CD4-positive, CD25-positive, alpha-beta regulatory T cell (primary cell): ENCODE results near the gene DAGLA. TPM values are rescaled to one million over a fixed set of nuclear protein-coding genes. Genes with fewer than 3 reads are reported as not detected.
"Not testable (repeated sequence)": the region's sequence is repeated elsewhere in the genome, so short reads cannot be mapped to it uniquely, and the experiment has no call there.

Source experiments
- ATAC-seq, 2 donors: fragments of 150-1000 bp; cut with Tn5 transposase; one replicate each; pipeline ENCODE4 v1.10.0; 2021; ENCODE audit warnings: low read depth in 2 of 2, moderate number of reproducible peaks in 2 of 2, moderate library complexity in 1 of 2
- DNase-seq, 3 donors: peaks; one replicate each; pipeline versions ENCODE4 v3.0.0 to v3.0.0-alpha.2; 2012 to 2022; ENCODE audit warnings: mixed read lengths in 1 of 3
- H3K27ac ChIP-seq: one replicate; pipeline ENCODE4 v1.7.0; 2013; ENCODE audit warnings: mild to moderate bottlenecking, low read length; ENCODE audit not compliant: insufficient read depth, poor library complexity, severe bottlenecking
- H3K27me3 ChIP-seq: one replicate; pipeline ENCODE4 v1.7.0; 2013; ENCODE audit warnings: low read length; ENCODE audit not compliant: control insufficient read depth, insufficient read depth
- H3K36me3 ChIP-seq: one replicate; pipeline ENCODE4 v1.7.0; 2013; ENCODE audit warnings: mild to moderate bottlenecking, low read length, moderate library complexity; ENCODE audit not compliant: control insufficient read depth, insufficient read depth
- H3K4me1 ChIP-seq: 2 replicates; pipeline ENCODE4 v1.7.0; 2013; ENCODE audit warnings: mild to moderate bottlenecking, low read length; ENCODE audit not compliant: insufficient read depth, control insufficient read depth, poor library complexity, severe bottlenecking
- H3K4me3 ChIP-seq: one replicate; pipeline ENCODE4 v1.7.0; 2013; ENCODE audit warnings: low read depth, mild to moderate bottlenecking, low read length, moderate library complexity
- H3K9me3 ChIP-seq, 2 experiments: 1 replicate in 1 of 2; 2 replicates in 1 of 2; pipeline ENCODE4 v1.7.0; 2013; ENCODE audit warnings: low read length in 2 of 2, mild to moderate bottlenecking in 1 of 2, moderate library complexity in 1 of 2; ENCODE audit not compliant: control insufficient read depth in 2 of 2
- H3K27ac Mint-ChIP-seq, 3 donors: one replicate each; pipeline ENCODE4 v1.8.0; 2020 to 2022; ENCODE audit warnings: mild to moderate bottlenecking in 3 of 3, mixed read lengths in 3 of 3, moderate library complexity in 2 of 3
- H3K27me3 Mint-ChIP-seq: one replicate; pipeline ENCODE4 v1.8.0; 2022; ENCODE audit warnings: mild to moderate bottlenecking, mixed read lengths
- H3K36me3 Mint-ChIP-seq: one replicate; pipeline ENCODE4 v1.8.0; 2020; ENCODE audit warnings: mixed read lengths
- H3K4me1 Mint-ChIP-seq, 4 donors: one replicate each; pipeline ENCODE4 v1.8.0; 2020 to 2022; ENCODE audit warnings: mixed read lengths in 4 of 4, mild to moderate bottlenecking in 1 of 4
- H3K4me3 Mint-ChIP-seq, 4 donors: one replicate each; pipeline ENCODE4 v1.8.0; 2020 to 2022; ENCODE audit warnings: mild to moderate bottlenecking in 4 of 4, mixed read lengths in 4 of 4, moderate library complexity in 3 of 4
- H3K9me3 Mint-ChIP-seq, 7 donors: one replicate each; pipeline ENCODE4 v1.8.0; 2020 to 2022; ENCODE audit warnings: mixed read lengths in 7 of 7, mild to moderate bottlenecking in 3 of 7, moderate library complexity in 2 of 7
- polyA plus RNA-seq, 4 donors: library from polyadenylated mRNA; unstranded; fragments of 300-500 nt; fragmentation: Illumina TruSeq; gene quantifications; one replicate each; pipeline ENCODE4 v1.2.3, GENCODE V29; 2021
- total RNA-seq: library from RNA; stranded (reverse); gene quantifications from one replicate; pipeline ENCODE4 v1.2.3, GENCODE V29; 2022

The DAGLA gene
- total and polyA plus RNA-seq, 5 donors from 2014 or later: 0.08 to 0.94 (median 0.10) TPM; not detected in 2

DNA sequence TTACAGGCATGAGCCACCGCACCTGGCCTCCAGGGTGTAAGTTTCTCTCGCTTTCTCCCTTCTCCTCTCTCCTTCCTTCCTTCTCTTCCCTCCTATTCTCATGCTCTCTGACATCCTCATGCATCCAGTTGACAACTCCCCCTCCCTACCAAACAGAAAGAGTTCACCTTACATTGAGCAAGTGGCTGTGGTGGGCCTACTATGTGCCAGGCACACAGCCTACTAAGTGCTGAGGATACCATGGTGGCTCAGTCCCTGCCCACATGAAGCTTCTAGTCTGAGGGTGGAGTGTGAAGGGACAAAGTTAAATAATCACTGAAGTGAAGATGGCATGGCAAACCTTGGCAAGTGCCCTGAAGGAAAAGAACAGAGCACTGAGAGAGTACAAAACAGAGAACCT is 9.6 kb upstream of the DAGLA start:
- Mint-ChIP-seq H3K4me1 (no peaks in the 10 kb centered on the region), H3K27ac (no peak overlapping the region), H3K27me3 (peaks cover 24% of the 10 kb centered on the region), H3K9me3 (peaks cover 0 to 5% (median 0%) of the 10 kb centered on the region in 7 donors), H3K36me3 (no peaks in the 10 kb centered on the region), H3K4me3 (no peak overlapping the region)
- no peak overlapping the region for H3K27ac ChIP-seq
- H3K36me3 ChIP-seq: no peaks in the 10 kb centered on the region
- H3K4me1 ChIP-seq: no peaks in the 10 kb centered on the region
- no peak overlapping the region for H3K4me3 ChIP-seq
- no peaks in the 10 kb centered on the region for H3K9me3 ChIP-seq
- DNase-seq (no peak), ATAC-seq (no peak)
- H3K27me3 ChIP-seq: no peaks in the 10 kb centered on the region

DNA sequence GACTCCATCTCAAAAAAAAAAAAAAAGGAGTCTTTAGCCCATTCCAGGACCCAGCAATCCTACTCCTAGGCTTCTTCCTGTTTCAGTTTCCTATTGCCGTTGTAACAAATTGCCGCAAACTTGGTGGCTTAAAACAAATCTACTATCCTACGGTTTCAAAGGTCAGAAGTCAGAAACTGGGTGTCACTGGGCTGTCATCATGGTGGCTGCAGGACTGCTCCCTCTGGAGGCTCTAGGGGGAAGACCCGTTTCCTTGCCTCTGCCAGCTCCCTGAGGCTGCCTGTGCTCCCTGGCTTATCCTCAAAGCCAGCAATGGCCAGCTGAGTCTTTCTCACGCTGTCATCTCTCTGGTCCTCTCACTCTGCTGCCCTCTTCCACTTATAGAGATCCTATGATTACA is 8.7 kb upstream of the DAGLA start:
- no peak overlapping the region for H3K27ac ChIP-seq
- peaks cover 0 to 5% (median 0%) of the 10 kb centered on the region in 7 donors for H3K9me3 Mint-ChIP-seq
- H3K36me3 Mint-ChIP-seq: no peaks in the 10 kb centered on the region
- H3K4me3 Mint-ChIP-seq: no peak overlapping the region
- no peak overlapping the region for H3K27ac Mint-ChIP-seq
- H3K27me3 Mint-ChIP-seq: peaks cover 24% of the 10 kb centered on the region
- H3K27me3 ChIP-seq: no peaks in the 10 kb centered on the region
- no peak overlapping the region for H3K4me3 ChIP-seq
- ATAC-seq (no peak), DNase-seq (no peak)
- H3K36me3 ChIP-seq: no peaks in the 10 kb centered on the region
- no peaks in the 10 kb centered on the region for H3K4me1 Mint-ChIP-seq
- no peaks in the 10 kb centered on the region for H3K9me3 ChIP-seq
- H3K4me1 ChIP-seq: no peaks in the 10 kb centered on the region

DNA sequence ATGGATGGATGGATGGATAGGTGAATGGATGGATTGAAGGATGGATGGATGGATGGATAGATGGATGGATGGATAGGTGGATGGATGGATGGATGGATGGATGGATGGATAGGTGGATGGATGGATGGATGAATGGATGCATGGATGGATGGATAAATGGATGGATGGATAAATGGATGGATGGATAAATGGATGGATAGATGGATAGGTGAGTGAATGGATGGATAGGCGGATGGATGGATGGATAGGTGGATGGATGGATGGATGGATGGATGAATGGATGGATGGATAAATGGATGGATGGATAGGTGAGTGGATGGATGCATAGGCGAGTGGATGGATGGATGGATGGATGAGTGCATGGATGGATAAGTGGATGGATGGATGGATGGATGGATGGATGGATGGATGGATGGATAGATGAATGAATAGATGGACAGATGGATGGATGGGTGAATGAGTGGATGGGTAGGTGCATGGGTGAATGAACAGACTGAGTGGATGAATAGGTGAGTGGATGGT is 6.2 kb upstream of the DAGLA start:
- Mint-ChIP-seq H3K27ac (peak overlapping the region in 1 of 3 donors; percentile 21), H3K27me3 (peaks cover 26% of the 10 kb centered on the region)
- H3K4me1 ChIP-seq, H3K36me3 Mint-ChIP-seq, H3K9me3 Mint-ChIP-seq, H3K27me3 ChIP-seq, H3K4me3 ChIP-seq, ATAC-seq, H3K36me3 ChIP-seq, H3K9me3 ChIP-seq, H3K4me3 Mint-ChIP-seq, DNase-seq, H3K27ac ChIP-seq, H3K4me1 Mint-ChIP-seq: not testable (repeated sequence)

DNA sequence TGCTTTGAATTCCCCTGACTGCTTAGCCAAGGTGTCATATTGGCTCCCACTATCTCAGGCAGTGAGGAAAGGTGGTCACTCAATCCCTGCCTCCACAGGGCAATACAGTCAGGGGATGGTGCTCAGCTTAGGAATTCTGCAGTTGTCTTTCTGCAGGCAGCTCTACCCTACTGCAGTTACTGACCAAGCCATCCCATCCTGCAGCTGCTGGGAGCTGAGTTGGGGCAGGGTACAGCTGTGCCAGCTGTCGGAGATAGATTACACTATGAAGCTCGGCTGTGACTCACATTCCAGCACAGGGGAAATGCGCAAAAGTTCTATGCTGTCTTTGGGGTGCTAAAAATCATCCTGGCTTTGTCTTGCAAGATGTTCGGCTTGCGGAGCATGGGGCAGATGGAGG is 4.4 kb upstream of the DAGLA start:
- peaks cover 4% of the 10 kb centered on the region for H3K4me1 ChIP-seq
- no peak overlapping the region for H3K27ac ChIP-seq
- no peak for ATAC-seq
- Mint-ChIP-seq H3K27ac (no peak overlapping the region), H3K36me3 (no peaks in the 10 kb centered on the region), H3K4me3 (no peak overlapping the region), H3K9me3 (peaks cover 0 to 5% (median 0%) of the 10 kb centered on the region in 7 donors), H3K4me1 (peaks cover 0 to 5% (median 1%) of the 10 kb centered on the region in 4 donors), H3K27me3 (peaks cover 30% of the 10 kb centered on the region)
- H3K9me3 ChIP-seq: no peaks in the 10 kb centered on the region
- H3K36me3 ChIP-seq: no peaks in the 10 kb centered on the region
- no peaks in the 10 kb centered on the region for H3K27me3 ChIP-seq
- no peak overlapping the region for H3K4me3 ChIP-seq
- DNase-seq: no peak

DNA sequence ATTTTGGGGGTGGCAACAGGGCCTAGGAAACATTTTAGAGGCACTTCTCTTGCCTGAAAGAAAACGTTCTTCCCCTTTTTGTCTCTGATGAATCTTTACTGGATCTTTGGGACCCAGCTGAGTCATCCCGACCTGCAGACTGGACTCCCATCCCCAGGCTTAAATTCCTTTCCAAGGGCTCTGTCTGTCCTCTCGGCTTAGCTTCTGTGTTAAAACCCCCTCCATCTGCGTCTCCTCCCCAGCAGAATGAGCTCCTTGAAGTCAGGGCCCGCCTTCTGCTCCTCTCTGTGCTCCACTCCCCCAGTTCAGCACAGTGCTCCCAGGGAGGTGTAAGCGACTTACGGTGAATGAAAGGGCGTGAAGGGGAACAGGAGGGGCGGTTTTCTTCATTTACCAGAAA is 895 bp upstream of the DAGLA start:
- Mint-ChIP-seq H3K36me3 (no peaks in the 10 kb centered on the region), H3K27ac (peak overlapping the region in 1 of 3 donors; percentile 43), H3K4me1 (peaks cover 0 to 7% (median 4%) of the 10 kb centered on the region in 4 donors), H3K4me3 (peak overlapping the region in 3 of 4 donors; percentile 57 to 83 (median 76)), H3K27me3 (peaks cover 26% of the 10 kb centered on the region), H3K9me3 (peaks cover 0 to 5% (median 0%) of the 10 kb centered on the region in 7 donors)
- Histone ChIP-seq H3K27me3 (peaks cover 2% of the 10 kb centered on the region), H3K9me3 (no peaks in the 10 kb centered on the region), H3K4me1 (peaks cover 13% of the 10 kb centered on the region), H3K27ac (no peak overlapping the region), H3K36me3 (no peaks in the 10 kb centered on the region), H3K4me3 (no peak overlapping the region)
- DNase-seq: no peak
- no peak for ATAC-seq

DNA sequence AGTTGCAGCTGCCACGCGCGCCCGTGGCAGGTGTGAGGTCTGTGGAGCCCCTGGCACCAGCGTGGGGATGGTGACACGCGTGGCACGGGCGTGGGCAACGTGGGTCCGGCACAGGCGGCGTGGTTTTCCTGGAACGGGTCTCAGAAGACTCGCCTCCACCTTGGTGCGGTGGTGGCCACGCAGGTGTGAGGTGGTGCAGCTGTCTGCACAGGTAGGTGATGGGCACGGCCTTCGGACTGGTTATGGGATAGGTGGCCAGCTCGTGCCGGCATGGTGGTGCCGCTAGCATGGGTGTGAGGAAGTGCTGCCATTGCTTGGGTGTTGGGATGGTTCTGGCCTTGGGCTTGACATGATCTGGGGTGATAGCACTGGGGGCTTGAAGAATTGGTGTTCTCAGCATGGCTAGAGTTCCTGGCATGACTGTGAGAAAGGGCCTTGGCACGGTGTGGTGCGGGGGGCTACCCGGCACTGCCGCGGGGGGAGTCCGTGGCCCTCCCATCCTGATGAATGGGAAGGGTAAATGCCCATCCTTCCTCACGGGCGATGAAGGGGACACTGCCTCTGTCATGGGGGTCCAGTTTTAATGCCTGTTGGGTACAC is 531 bp downstream of the DAGLA start:
- H3K4me3 ChIP-seq: no peak overlapping the region
- H3K27ac ChIP-seq: no peak overlapping the region
- Mint-ChIP-seq H3K36me3 (no peaks in the 10 kb centered on the region), H3K4me1 (peaks cover 0 to 15% (median 4%) of the 10 kb centered on the region in 4 donors), H3K27ac (no peak overlapping the region), H3K4me3 (peak overlapping the region in 2 of 4 donors; percentile 58 to 59), H3K9me3 (peaks cover 0 to 2% (median 0%) of the 10 kb centered on the region in 7 donors), H3K27me3 (peaks cover 28% of the 10 kb centered on the region)
- peaks cover 2% of the 10 kb centered on the region for H3K27me3 ChIP-seq
- ATAC-seq: no peak
- H3K36me3 ChIP-seq: no peaks in the 10 kb centered on the region
- no peaks in the 10 kb centered on the region for H3K9me3 ChIP-seq
- no peak for DNase-seq
- peaks cover 25% of the 10 kb centered on the region for H3K4me1 ChIP-seq

DNA sequence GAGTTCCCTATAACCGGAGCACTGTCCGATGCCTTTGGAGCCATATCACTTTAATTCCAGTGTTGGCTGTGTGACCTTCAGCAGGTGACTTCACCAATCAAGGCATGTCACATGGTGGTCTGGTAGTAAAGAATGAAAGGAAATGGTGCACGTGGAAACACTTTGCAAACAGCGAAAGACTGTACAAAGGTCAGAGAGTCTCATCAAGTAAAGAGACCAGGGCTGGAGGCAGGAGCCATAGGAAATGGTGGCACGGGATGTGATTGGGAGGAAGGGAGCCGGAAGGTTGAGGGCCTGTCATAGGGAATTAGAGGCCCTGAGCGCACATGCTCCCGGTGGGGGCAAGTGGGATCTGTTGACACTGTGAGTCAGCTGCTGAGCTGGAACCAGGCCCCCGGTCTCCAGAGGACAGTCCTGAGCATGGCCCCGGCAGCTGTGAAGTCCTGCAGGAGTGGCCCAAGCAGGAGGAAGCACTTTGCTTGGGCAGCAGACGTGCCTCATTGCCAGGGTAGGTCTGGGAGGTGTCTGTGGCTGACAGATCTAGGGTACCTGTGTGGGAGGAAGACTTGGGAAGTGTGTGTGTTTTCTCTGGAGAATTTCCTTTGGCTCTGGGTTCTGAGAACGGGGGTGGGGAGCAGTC is 2.0 kb downstream of the DAGLA start:
- Histone ChIP-seq H3K27me3 (peaks cover 2% of the 10 kb centered on the region), H3K4me3 (no peak overlapping the region), H3K27ac (no peak overlapping the region), H3K9me3 (no peaks in the 10 kb centered on the region), H3K4me1 (peaks cover 28% of the 10 kb centered on the region), H3K36me3 (no peaks in the 10 kb centered on the region)
- H3K27me3 Mint-ChIP-seq: peaks cover 28% of the 10 kb centered on the region
- peak overlapping the region in 2 of 4 donors; percentile 0 to 59 for H3K4me3 Mint-ChIP-seq
- H3K9me3 Mint-ChIP-seq: peaks cover 0 to 2% (median 0%) of the 10 kb centered on the region in 7 donors
- DNase-seq: no peak
- H3K4me1 Mint-ChIP-seq: peaks cover 0 to 15% (median 4%) of the 10 kb centered on the region in 4 donors
- H3K27ac Mint-ChIP-seq: peak overlapping the region in 1 of 3 donors; percentile 4
- no peak for ATAC-seq
- no peaks in the 10 kb centered on the region for H3K36me3 Mint-ChIP-seq
